Measurements from ENCODE around the gene SYTL2. TPM values are rescaled to one million over a fixed set of nuclear protein-coding genes. Genes with fewer than 3 reads are reported as not detected.

Gene SYTL2
- total RNA-seq, 1 experiment from 2014 or later = 5.2 TPM

DNA sequence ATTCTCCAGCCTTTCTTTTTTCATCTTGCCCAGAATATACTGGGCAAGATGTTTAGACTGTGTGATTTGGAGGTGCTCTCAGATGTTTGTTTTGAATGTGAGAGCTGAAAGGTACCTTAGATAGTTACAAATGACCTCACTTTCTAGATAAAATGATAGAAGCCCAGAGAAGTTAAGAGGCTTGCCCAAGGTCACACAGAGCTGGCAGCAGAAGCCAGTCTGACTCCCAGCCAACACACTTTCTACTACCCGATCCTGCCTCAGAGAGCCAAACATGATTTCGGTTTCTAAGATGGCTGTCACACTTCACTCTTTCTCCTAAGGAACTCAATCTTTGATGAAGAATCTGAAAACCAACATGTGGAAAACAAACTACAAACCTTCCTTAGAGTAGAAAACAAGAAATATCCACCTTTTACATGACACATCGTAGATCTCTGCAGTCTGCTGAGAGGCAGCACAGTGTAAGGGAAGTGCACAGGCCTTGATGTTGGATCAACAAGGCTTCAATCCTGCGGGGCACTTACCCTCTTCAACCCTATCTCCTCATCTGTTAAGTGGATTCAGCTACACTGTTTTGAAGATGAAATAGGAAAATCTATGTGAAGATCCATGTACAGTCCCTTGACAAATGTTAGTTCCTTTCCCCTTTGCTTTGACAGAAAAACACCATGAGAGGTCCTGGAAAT lies 58.6 kb downstream of the SYTL2 start:
- Mint-ChIP-seq H3K27me3 (ENCODE audit: low read depth) (peaks cover 2% of the 10 kb centered on the region; the same call in 1 of the 2 replicates), H3K9me3 (no peaks in the 10 kb centered on the region), H3K4me3 (no peak overlapping the region), H3K4me1 (peaks cover 34 to 45% of the 10 kb centered on the region in 2 experiments), H3K27ac (no peak overlapping the region), H3K36me3 (ENCODE audit: insufficient read depth in 1 of 3, low read depth in 3 of 3) (0 out of 7 replicates have a peak, but pooled peaks cover 0 to 1% (median 0%) of the 10 kb centered on the region in 3 experiments)
- H2BK20ac ChIP-seq (ENCODE audit: low read depth, low read length, poor library complexity, severe bottlenecking) = no peak overlapping the region
- H2BK120ac ChIP-seq (ENCODE audit: low read depth, low read length, poor library complexity, severe bottlenecking) = no peak overlapping the region
- no peak overlapping the region for H4K8ac ChIP-seq (replicated peaks; ENCODE audit: insufficient read length, low read depth, low read length)
- H3K14ac ChIP-seq (ENCODE audit: insufficient read depth, low read length) = no peak overlapping the region
- no CpG with 5 or more reads among the region's 4 CpGs for WGBS (ENCODE audit: extremely low coverage, insufficient read length, low lambda C conversion rate)
- H3K27ac ChIP-seq (ENCODE audit: insufficient read length, low read depth, low read length) = no peak overlapping the region
- H2BK12ac ChIP-seq (ENCODE audit: insufficient read length, low read depth, low read length) = no peak overlapping the region
- no peak overlapping the region for H3K4me2 ChIP-seq (ENCODE audit: insufficient read depth, insufficient read length, low read length)
- H3K23me2 ChIP-seq (ENCODE audit: insufficient read length, low read depth, low read length, poor library complexity, severe bottlenecking) = no peaks in the 10 kb centered on the region
- H3K18ac ChIP-seq (ENCODE audit: insufficient read length, low read depth, low read length) = no peak overlapping the region
- H3K79me1 ChIP-seq (ENCODE audit: insufficient read depth, low read depth, low read length, poor library complexity, severe bottlenecking) = no peaks in the 10 kb centered on the region
- no peak overlapping the region for H2AK5ac ChIP-seq (ENCODE audit: insufficient read length, low read length)
- H4K91ac ChIP-seq (ENCODE audit: insufficient read length, low read depth, low read length) = no peak overlapping the region
- H2AFZ ChIP-seq (ENCODE audit: low read length) = no peak overlapping the region
- H3K27me3 ChIP-seq (ENCODE audit: insufficient read depth, low read length) = no peaks in the 10 kb centered on the region
- no peak overlapping the region for H4K5ac ChIP-seq (ENCODE audit: insufficient read length, low read depth, low read length)
- no peaks in the 10 kb centered on the region for H3K79me2 ChIP-seq (ENCODE audit: insufficient read depth, low read length)
- H3T11ph ChIP-seq (ENCODE audit: low read length) = no peak overlapping the region
- H3K4ac ChIP-seq (ENCODE audit: low read depth, low read length) = no peak overlapping the region
- no peaks in the 10 kb centered on the region for H4K20me1 ChIP-seq (ENCODE audit: control insufficient read depth, insufficient read depth, insufficient read length)
- TF ChIP-seq, protein P1, sequence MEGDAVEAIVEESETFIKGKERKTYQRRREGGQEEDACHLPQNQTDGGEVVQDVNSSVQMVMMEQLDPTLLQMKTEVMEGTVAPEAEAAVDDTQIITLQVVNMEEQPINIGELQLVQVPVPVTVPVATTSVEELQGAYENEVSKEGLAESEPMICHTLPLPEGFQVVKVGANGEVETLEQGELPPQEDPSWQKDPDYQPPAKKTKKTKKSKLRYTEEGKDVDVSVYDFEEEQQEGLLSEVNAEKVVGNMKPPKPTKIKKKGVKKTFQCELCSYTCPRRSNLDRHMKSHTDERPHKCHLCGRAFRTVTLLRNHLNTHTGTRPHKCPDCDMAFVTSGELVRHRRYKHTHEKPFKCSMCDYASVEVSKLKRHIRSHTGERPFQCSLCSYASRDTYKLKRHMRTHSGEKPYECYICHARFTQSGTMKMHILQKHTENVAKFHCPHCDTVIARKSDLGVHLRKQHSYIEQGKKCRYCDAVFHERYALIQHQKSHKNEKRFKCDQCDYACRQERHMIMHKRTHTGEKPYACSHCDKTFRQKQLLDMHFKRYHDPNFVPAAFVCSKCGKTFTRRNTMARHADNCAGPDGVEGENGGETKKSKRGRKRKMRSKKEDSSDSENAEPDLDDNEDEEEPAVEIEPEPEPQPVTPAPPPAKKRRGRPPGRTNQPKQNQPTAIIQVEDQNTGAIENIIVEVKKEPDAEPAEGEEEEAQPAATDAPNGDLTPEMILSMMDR (conservative IDR thresholded peaks at IDR 0.05) = no peak
- H3K4me1 ChIP-seq (ENCODE audit: insufficient read depth, low read length) = peaks cover 13% of the 10 kb centered on the region
- H3K23ac ChIP-seq (ENCODE audit: insufficient read length, low read depth, low read length) = no peak overlapping the region
- H3K9me3 ChIP-seq (ENCODE audit: control insufficient read depth, low read depth, low read length) = no peaks in the 10 kb centered on the region
- H3K9ac ChIP-seq (ENCODE audit: extremely low read depth, insufficient read length, low read length) = no peak overlapping the region
- H2BK5ac ChIP-seq (ENCODE audit: insufficient read length, low read length) = no peak overlapping the region
- DNase-seq = no peak
- no peak overlapping the region for H3K56ac ChIP-seq (ENCODE audit: insufficient read length, low read depth, low read length)
- H2BK15ac ChIP-seq (ENCODE audit: low read depth, low read length) = no peak overlapping the region
